Activated CD4-positive, alpha-beta T cell treated with anti-CD3 and anti-CD28 coated beads, Interleukin-2, amount 10 ng/mL, durations not matched to agents 7 days and 5 days (primary cell): Measurements from ENCODE around the gene RAB3B. TPM values are rescaled to one million over a fixed set of nuclear protein-coding genes. Genes with fewer than 3 reads are reported as not detected.
"Not testable (repeated sequence)": the region's sequence is repeated elsewhere in the genome, so short reads cannot be mapped to it uniquely, and the experiment has no call there.

Experiments used
- CTCF ChIA-PET: fragments of 350-600 bp; sonication (Branson Sonifier 250); formaldehyde crosslinking; loops from one replicate; lab custom pipeline; 2021; ENCODE audit warnings: antibody characterized with exemption; lab: Charles Lee
- POLR2A ChIA-PET: fragments of 350-600 bp; sonication (Branson Sonifier 250); formaldehyde crosslinking; loops from one replicate; lab custom pipeline; 2021; ENCODE audit warnings: antibody characterized with exemption; lab: Charles Lee
- DNase-seq: peaks from one replicate; pipeline ENCODE4 v3.0.0-alpha.2; 2020
- H3K27ac Mint-ChIP-seq: one replicate; pipeline ENCODE4 v1.8.0; 2021; ENCODE audit warnings: mild to moderate bottlenecking, moderate library complexity, mixed read lengths
- H3K27me3 Mint-ChIP-seq: one replicate; pipeline ENCODE4 v1.8.0; 2021; ENCODE audit warnings: mixed read lengths
- H3K36me3 Mint-ChIP-seq: one replicate; pipeline ENCODE4 v1.8.0; 2021; ENCODE audit warnings: low read depth, mixed read lengths
- H3K4me1 Mint-ChIP-seq: one replicate; pipeline ENCODE4 v1.8.0; 2021; ENCODE audit warnings: mixed read lengths
- H3K4me3 Mint-ChIP-seq: one replicate; pipeline ENCODE4 v1.8.0; 2021; ENCODE audit warnings: mild to moderate bottlenecking, moderate library complexity, mixed read lengths
- H3K9me3 Mint-ChIP-seq: one replicate; pipeline ENCODE4 v1.8.0; 2021; ENCODE audit warnings: mixed read lengths
- total RNA-seq, 2 experiments: library from RNA; stranded (reverse); gene quantifications; one replicate each; pipeline ENCODE4 v1.2.3, GENCODE V29; 2021

The RAB3B gene
- total RNA-seq, 2 experiments from 2014 or later, result 0.02 TPM

GRCh38 chr1:52007215-52008002 lies 16.9 kb upstream of the RAB3B start:
- ChIA-PET CTCF (no interaction called here), POLR2A (no interaction called here)
- no peaks in the 10 kb centered on the region for H3K36me3 Mint-ChIP-seq
- H3K4me3 Mint-ChIP-seq, result no peak overlapping the region
- H3K27ac Mint-ChIP-seq, result no peak overlapping the region
- H3K4me1 Mint-ChIP-seq, result no peaks in the 10 kb centered on the region
- H3K27me3 Mint-ChIP-seq, result peaks cover 23% of the 10 kb centered on the region
- DNase-seq, result no peak
- H3K9me3 Mint-ChIP-seq, result no peaks in the 10 kb centered on the region

GRCh38 chr1:52006081-52006553 lies 15.6 kb upstream of the RAB3B start:
- H3K4me3 Mint-ChIP-seq, H3K27ac Mint-ChIP-seq, H3K36me3 Mint-ChIP-seq, H3K9me3 Mint-ChIP-seq, POLR2A ChIA-PET, DNase-seq, H3K4me1 Mint-ChIP-seq: not testable (repeated sequence)
- peaks cover 23% of the 10 kb centered on the region for H3K27me3 Mint-ChIP-seq
- CTCF ChIA-PET, result interaction anchor here (1.8 kb wide), 1 partner anchor 109 kb away, joined by 4 read pairs; no protein-coding TSS in a partner anchor

GRCh38 chr1:52005548-52005947 lies 15.0 kb upstream of the RAB3B start:
- POLR2A ChIA-PET, H3K9me3 Mint-ChIP-seq, H3K4me3 Mint-ChIP-seq, DNase-seq, H3K4me1 Mint-ChIP-seq, H3K27ac Mint-ChIP-seq, H3K36me3 Mint-ChIP-seq: not testable (repeated sequence)
- CTCF ChIA-PET, result interaction anchor here (1.8 kb wide), 1 partner anchor 108 kb away, joined by 4 read pairs; no protein-coding TSS in a partner anchor
- H3K27me3 Mint-ChIP-seq, result peaks cover 23% of the 10 kb centered on the region

DNA sequence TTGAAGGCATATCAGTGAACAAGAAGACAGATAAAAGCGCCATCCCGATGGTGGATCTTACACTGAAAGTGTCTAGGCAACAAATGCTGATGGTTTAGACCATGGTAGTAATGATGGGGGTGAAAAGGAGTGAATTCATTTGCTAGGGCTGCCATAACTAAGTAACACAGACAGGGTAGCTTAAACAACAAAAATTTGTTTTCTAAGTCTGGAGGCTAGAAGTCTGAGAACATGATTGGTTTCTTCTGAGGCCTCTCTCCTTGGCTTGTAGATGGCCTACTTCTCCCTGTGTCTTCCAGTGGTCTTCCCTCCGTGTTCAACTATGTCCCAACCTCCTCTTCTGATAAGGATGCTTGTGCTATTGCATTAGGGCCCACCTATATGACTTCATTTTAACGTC lies 13.4 kb upstream of the RAB3B start:
- H3K27ac Mint-ChIP-seq, result no peak overlapping the region

GRCh38 chr1:52002038-52002917 lies 11.8 kb upstream of the RAB3B start:
- ChIA-PET CTCF (interaction anchor here (0.9 kb wide), 1 partner anchor 233 kb away, joined by 3 read pairs; no protein-coding TSS in a partner anchor), POLR2A (no interaction called here)
- no peaks in the 10 kb centered on the region for H3K36me3 Mint-ChIP-seq

More for the DNA sequence above, 13.4 kb upstream of the RAB3B start:
- Mint-ChIP-seq H3K4me1 (no peaks in the 10 kb centered on the region), H3K27me3 (peaks cover 23% of the 10 kb centered on the region), H3K9me3 (no peaks in the 10 kb centered on the region), H3K36me3 (no peaks in the 10 kb centered on the region), H3K4me3 (no peak overlapping the region)
- no peak for DNase-seq
- ChIA-PET POLR2A (no interaction called here), CTCF (interaction anchor here (0.7 kb wide), 2 partner anchors 107 to 136 kb away, joined by 3 to 4 read pairs; no protein-coding TSS in a partner anchor)

DNA sequence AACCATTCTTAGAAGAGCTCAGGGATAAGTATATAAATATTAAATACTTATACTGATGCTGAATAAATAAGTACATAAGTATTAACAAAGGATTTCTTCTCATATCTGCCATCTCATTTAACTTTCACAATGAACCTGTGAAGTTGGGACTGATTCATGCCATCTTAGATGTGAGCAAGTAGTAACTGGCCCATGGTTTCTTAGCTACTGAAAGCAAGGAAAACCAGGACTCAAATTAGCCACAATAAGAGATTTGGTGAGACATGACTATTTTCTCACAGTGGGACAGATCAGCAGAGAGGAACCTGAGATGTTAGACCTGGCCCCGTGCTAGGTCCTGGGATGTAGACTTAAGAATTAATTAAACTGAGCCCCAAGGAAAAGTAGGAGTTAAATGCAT lies 8.2 kb upstream of the RAB3B start:
- H3K9me3 Mint-ChIP-seq, result no peaks in the 10 kb centered on the region

More at GRCh38 chr1:52002038-52002917, 11.8 kb upstream of the RAB3B start:
- Mint-ChIP-seq H3K9me3 (no peaks in the 10 kb centered on the region), H3K27me3 (peaks cover 13% of the 10 kb centered on the region), H3K4me1 (no peaks in the 10 kb centered on the region), H3K4me3 (no peak overlapping the region), H3K27ac (no peak overlapping the region)
- peak; percentile 85 for DNase-seq

DNA sequence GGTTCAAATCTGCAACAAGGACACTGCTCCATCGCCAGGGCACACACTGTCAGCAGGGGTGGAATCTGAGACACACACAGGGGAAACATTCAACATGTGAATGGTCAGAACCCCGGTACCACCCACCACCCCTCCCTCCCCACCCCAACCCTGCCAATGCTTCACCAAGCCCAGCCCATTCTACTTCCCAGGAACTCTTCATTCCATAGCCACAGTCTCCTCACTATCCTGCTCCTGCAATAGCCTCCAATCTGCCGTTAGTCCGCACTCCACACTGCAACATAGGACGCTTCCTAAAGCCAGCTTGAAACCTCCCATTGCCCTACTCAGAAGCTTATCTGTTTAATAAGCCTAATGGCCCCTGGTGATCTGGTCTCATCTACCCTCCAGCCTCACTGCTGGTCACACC lies 7.5 kb upstream of the RAB3B start:
- no peaks in the 10 kb centered on the region for H3K9me3 Mint-ChIP-seq
- H3K27ac Mint-ChIP-seq, result no peak overlapping the region
- DNase-seq, result no peak
- no peaks in the 10 kb centered on the region for H3K36me3 Mint-ChIP-seq
- H3K4me3 Mint-ChIP-seq, result no peak overlapping the region
- POLR2A ChIA-PET, result no interaction called here
- CTCF ChIA-PET, result interaction anchor here (1.5 to 1.6 kb wide), 2 partner anchors 11 to 101 kb away, joined by 3 to 4 read pairs; no protein-coding TSS in a partner anchor
- H3K4me1 Mint-ChIP-seq, result no peaks in the 10 kb centered on the region
- peaks cover 7% of the 10 kb centered on the region for H3K27me3 Mint-ChIP-seq

More for the DNA sequence above, 8.2 kb upstream of the RAB3B start:
- ChIA-PET POLR2A (no interaction called here), CTCF (interaction anchor here (0.5 to 1.6 kb wide), 6 partner anchors 10 to 101 kb away, joined by 3 to 8 read pairs (median 4); no protein-coding TSS in a partner anchor)
- Mint-ChIP-seq H3K36me3 (no peaks in the 10 kb centered on the region), H3K27ac (no peak overlapping the region), H3K4me3 (no peak overlapping the region), H3K27me3 (peaks cover 4% of the 10 kb centered on the region), H3K4me1 (no peaks in the 10 kb centered on the region)
- DNase-seq, result no peak

GRCh38 chr1:51989582-51990477 lies 670 bp downstream of the RAB3B start:
- ChIA-PET CTCF (interaction anchor here (0.7 kb wide), 2 partner anchors 21 to 126 kb away, joined by 3 read pairs; no protein-coding TSS in a partner anchor), POLR2A (no interaction called here)

GRCh38 chr1:51988254-51988653 lies 2.2 kb downstream of the RAB3B start:
- Mint-ChIP-seq H3K4me3 (no peak overlapping the region), H3K36me3 (no peaks in the 10 kb centered on the region), H3K27me3 (peaks cover 38% of the 10 kb centered on the region), H3K9me3 (no peaks in the 10 kb centered on the region), H3K27ac (no peak overlapping the region), H3K4me1 (peaks cover 7% of the 10 kb centered on the region)
- ChIA-PET POLR2A (no interaction called here), CTCF (interaction anchor here (0.6 kb wide), 1 partner anchor 373 kb away, joined by 5 read pairs; no protein-coding TSS in a partner anchor)
- no peak for DNase-seq

More at GRCh38 chr1:51989582-51990477, 670 bp downstream of the RAB3B start:
- Mint-ChIP-seq H3K4me3 (no peak overlapping the region), H3K36me3 (no peaks in the 10 kb centered on the region), H3K9me3 (no peaks in the 10 kb centered on the region), H3K27me3 (peaks cover 42% of the 10 kb centered on the region), H3K27ac (no peak overlapping the region), H3K4me1 (peaks cover 7% of the 10 kb centered on the region)
- DNase-seq, result no peak

DNA sequence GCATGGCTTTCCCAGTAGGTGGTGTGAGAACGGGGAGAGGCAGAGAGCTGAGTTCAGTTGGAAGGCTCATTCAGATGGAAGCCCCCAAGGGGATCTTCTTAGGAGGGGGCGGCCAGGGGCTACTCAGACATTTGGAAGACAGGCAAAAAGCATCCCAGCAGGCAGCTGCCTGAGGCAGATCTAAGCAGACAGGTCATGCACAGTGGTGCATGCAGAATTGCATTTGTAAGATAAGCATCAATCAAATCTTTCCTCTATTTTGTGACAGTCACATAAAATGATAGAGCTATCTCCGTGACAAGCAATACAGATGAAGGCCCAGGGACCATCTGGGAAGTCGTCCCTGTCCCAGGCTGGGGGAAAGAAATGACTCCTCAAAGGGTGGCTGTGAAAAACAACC lies 3.8 kb downstream of the RAB3B start:
- Mint-ChIP-seq H3K9me3 (no peaks in the 10 kb centered on the region), H3K27ac (no peak overlapping the region), H3K36me3 (no peaks in the 10 kb centered on the region), H3K4me1 (peaks cover 7% of the 10 kb centered on the region), H3K4me3 (no peak overlapping the region), H3K27me3 (peaks cover 23% of the 10 kb centered on the region)
- CTCF ChIA-PET, result interaction anchor here (1.2 kb wide), 1 partner anchor 72 kb away, joined by 3 read pairs; no protein-coding TSS in a partner anchor
- POLR2A ChIA-PET, result no interaction called here
- no peak for DNase-seq

DNA sequence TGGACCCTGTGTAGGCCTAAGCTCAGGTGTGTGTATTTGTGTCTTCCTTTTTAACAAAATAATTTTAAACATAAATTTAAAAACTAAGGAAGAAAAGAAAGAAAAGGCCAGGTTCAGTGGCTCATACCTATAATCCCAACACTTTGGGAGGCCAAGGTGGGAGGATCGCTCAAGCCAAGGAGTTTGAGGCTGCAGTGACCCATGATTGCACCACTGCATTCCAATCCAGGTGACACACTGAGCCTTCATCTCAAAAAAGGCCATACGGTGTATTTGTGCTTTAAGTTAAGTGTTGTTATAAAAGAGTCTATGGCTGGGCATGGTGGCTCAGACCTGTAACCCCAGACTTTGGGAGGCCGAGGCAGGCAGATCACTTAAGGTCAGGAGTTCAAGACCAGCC lies 8.3 kb downstream of the RAB3B start:
- H3K36me3 Mint-ChIP-seq, result no peaks in the 10 kb centered on the region

More for the DNA sequence above, 8.3 kb downstream of the RAB3B start:
- Mint-ChIP-seq H3K27ac (no peak overlapping the region), H3K27me3 (peaks cover 3% of the 10 kb centered on the region), H3K4me1 (no peaks in the 10 kb centered on the region), H3K9me3 (no peaks in the 10 kb centered on the region), H3K4me3 (no peak overlapping the region)
- ChIA-PET CTCF (no interaction called here), POLR2A (no interaction called here)
- DNase-seq, result no peak
